K562 (cell line): ENCODE measurements around the gene TSSK6. TPM values are rescaled to one million over a fixed set of nuclear protein-coding genes. Genes with fewer than 3 reads are reported as not detected.
A peak's percentile ranks its signal among the peaks of the same experiment; 100 is the strongest.

Experiments used
- BRD4 ChIP-seq: fragments of 200-600 bp; sonication (generic); IDR thresholded peaks from 2 replicates; pipeline ENCODE4 v1.6.1; 2017; ENCODE audit warnings: inconsistent platforms
- CBX2 ChIP-seq: fragments of 200-600 bp; sonication (generic); IDR thresholded peaks from one replicate; pipeline ENCODE4 v1.6.1; 2012; ENCODE audit warnings: mild to moderate bottlenecking, low read length, inconsistent platforms; ENCODE audit not compliant: insufficient read depth, poor library complexity, severe bottlenecking
- CEBPB ChIP-seq: fragments of 450-650 bp; IDR thresholded peaks from 2 replicates; pipeline ENCODE4 v1.6.1; 2016; ENCODE audit warnings: missing genetic modification characterization, missing compliant biosample characterization
- DDX20 ChIP-seq: fragments of 450-650 bp; IDR thresholded peaks from 2 replicates; pipeline ENCODE4 v1.6.1; 2016; ENCODE audit warnings: missing genetic modification characterization, low read depth, mild to moderate bottlenecking, missing compliant biosample characterization, moderate library complexity
- ETV5 ChIP-seq: sonication (generic); formaldehyde crosslinking; IDR thresholded peaks from 2 replicates; pipeline ENCODE4 v1.4.0; 2020; ENCODE audit warnings: low read depth, mild to moderate bottlenecking, missing genetic modification reagents
- IRF1 ChIP-seq: sonication (generic); formaldehyde crosslinking; IDR thresholded peaks from 2 replicates; pipeline ENCODE4 v1.8.0; 2022; ENCODE audit warnings: missing genetic modification reagents, mild to moderate bottlenecking, borderline replicate concordance
- JUN ChIP-seq, 2 experiments: sonication (generic) in 1 of 2; formaldehyde crosslinking in 1 of 2; IDR thresholded peaks; 2 replicates each; pipeline versions ENCODE4 v1.6.1 to v1.8.0; 2012 to 2022; ENCODE audit warnings: borderline replicate concordance in 2 of 2, mild to moderate bottlenecking in 2 of 2, improper control_type of control experiment in 1 of 2, low read depth in 1 of 2, low read length in 1 of 2, missing genetic modification reagents in 1 of 2
- MED1 ChIP-seq: sonication (generic); formaldehyde crosslinking; IDR thresholded peaks from 2 replicates; pipeline ENCODE4 v1.8.1; 2023; ENCODE audit warnings: missing genetic modification reagents, borderline replicate concordance
- NONO ChIP-seq, 2 experiments: fragments of 200-400 bp in 1 of 2; fragments of 450-650 bp in 1 of 2; formaldehyde crosslinking in 1 of 2; IDR thresholded peaks; 2 replicates each; pipeline ENCODE4 v1.6.1; 2017; ENCODE audit warnings: low read depth in 2 of 2, mild to moderate bottlenecking in 2 of 2, moderate library complexity in 2 of 2, low read length in 1 of 2
- POLR2A ChIP-seq: fragments of 450-650 bp; conservative IDR thresholded peaks from 2 replicates; pipeline ENCODE4 v1.6.1; 2016
- RBM25 ChIP-seq: fragments of 200-400 bp; formaldehyde crosslinking; IDR thresholded peaks from 2 replicates; pipeline ENCODE4 v1.6.1; 2018; ENCODE audit warnings: low read length, low read depth, moderate library complexity; ENCODE audit not compliant: severe bottlenecking
- SP1 ChIP-seq: sonication (generic); formaldehyde crosslinking; IDR thresholded peaks from 2 replicates; pipeline ENCODE4 v1.8.1; 2022; ENCODE audit warnings: mild to moderate bottlenecking, missing genetic modification reagents
- SRSF7 ChIP-seq: fragments of 200-400 bp; formaldehyde crosslinking; optimal IDR thresholded peaks from 2 replicates; pipeline ENCODE3; 2017; ENCODE audit warnings: mild to moderate bottlenecking, low read depth, low read length
- ZNF121 ChIP-seq: sonication (generic); formaldehyde crosslinking; conservative IDR thresholded peaks from 2 replicates; pipeline ENCODE4 v1.8.0; 2022; ENCODE audit warnings: missing genetic modification reagents
- ZNF165 ChIP-seq: fragments of 250-450 bp; sonication (Bioruptor Pico); IDR thresholded peaks from 2 replicates; pipeline ENCODE4 v1.4.0; 2020; ENCODE audit warnings: borderline replicate concordance
- ZNF445 ChIP-seq: fragments of 250-450 bp; sonication (Bioruptor Pico); IDR thresholded peaks from 2 replicates; pipeline ENCODE4 v1.4.0; 2020; ENCODE audit warnings: low read depth, mild to moderate bottlenecking, moderate library complexity
- ZNF449 ChIP-seq: fragments of 250-450 bp; sonication (Bioruptor Pico); IDR thresholded peaks from 2 replicates; pipeline ENCODE4 v1.8.0; 2022; ENCODE audit warnings: moderate library complexity, mild to moderate bottlenecking, inconsistent platforms
- ZNF76 ChIP-seq: fragments of 250-450 bp; sonication (Bioruptor Pico); IDR thresholded peaks from 2 replicates; pipeline ENCODE4 v1.4.0; 2020; ENCODE audit warnings: mild to moderate bottlenecking, moderate library complexity, borderline replicate concordance
- ZSCAN29 ChIP-seq: fragments of 450-650 bp; IDR thresholded peaks from 2 replicates; pipeline ENCODE4 v1.6.1; 2017
- polyA plus RNA-seq, 8 experiments: library from polyadenylated mRNA; depleted of rRNA in 4 of 8; stranded (reverse) in 5 of 8; unstranded in 3 of 8; fragments of >200 nt; fragmentation: Nextera tagmentation in 2 of 8; fragmentation: Illumina TruSeq in 1 of 8; extraction: Ambion mirVana in 2 of 8; extraction: Trizol in 1 of 8; gene quantifications; 2 replicates each; pipeline versions ENCODE4 v1.2.1 to v1.2.3, GENCODE V29; 2011 to 2014; ENCODE audit warnings: inconsistent platforms in 1 of 8, missing spikeins in 1 of 8
- total RNA-seq, 7 experiments: library from RNA; depleted of rRNA in 6 of 7; stranded (reverse); fragments of >200 nt in 6 of 7; fragmentation: Illumina TruSeq in 2 of 7; extraction: Trizol in 2 of 7; gene quantifications; 2 replicates each; pipeline versions ENCODE4 v1.2.1 to v1.2.3, GENCODE V29; 2011 to 2021; ENCODE audit warnings: low replicate concordance in 1 of 7
- TF ChIP-seq, protein P1 (sequence below): sonication (generic); IDR thresholded peaks from 2 replicates; pipeline ENCODE4 v1.6.1; 2016
- TF ChIP-seq, protein P2 (sequence below): fragments of 450-650 bp; formaldehyde crosslinking; IDR thresholded peaks from 2 replicates; pipeline ENCODE4 v1.4.0; 2020; ENCODE audit warnings: mild to moderate bottlenecking, moderate library complexity
- TF ChIP-seq, protein P3 (sequence below): sonication (generic); formaldehyde crosslinking; IDR thresholded peaks from 2 replicates; pipeline ENCODE4 v1.8.1; 2023; ENCODE audit warnings: mild to moderate bottlenecking, missing genetic modification reagents

TSSK6 gene
- total and polyA plus RNA-seq, 9 of the 15 experiments (the other 6 are each of a cell fraction or from before 2014, with no cell fraction given) = 0.21 to 2.6 (median 1.5) TPM; not detected in 3

DNA sequence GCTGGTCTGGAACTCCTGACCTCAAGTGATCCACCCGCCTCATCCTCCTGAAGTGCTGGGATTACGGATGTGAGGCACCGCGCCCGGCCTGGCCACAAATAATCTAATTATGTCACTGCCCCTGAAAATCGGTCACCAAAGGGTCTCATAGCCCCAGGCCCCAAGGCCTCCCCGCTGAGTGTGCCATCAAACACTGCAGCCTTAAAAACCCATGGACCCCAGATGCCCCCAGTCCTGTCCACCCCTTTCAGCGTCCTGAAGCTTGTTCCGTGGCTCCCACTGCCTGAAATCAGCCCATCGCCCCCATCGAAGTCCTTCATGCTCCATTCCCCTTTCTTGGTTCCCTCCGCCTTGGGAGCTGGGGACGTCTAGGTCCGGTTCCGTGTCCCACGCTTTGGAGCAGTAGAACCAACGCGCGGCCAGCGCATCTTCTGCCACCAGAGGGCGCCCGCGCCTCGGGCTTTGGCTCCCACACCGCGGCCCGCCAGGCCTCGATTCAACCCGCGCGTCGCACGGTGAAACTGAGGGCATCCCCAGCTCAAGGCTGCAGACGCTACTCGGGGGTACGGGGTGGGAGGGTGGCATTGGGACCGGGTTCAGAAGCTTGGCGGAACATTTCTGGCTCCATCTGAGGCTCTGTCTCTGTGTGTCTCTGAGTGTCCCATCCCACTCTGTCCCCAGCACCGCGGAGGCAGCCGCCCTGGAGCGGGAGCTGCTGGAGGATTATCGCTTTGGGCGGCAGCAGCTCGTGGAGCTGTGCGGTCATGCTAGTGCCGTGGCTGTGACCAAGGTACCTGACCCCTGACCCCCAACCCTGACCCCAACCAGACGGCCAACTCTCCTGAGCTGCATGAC is 16.8 kb upstream of the TSSK6 start (continued):
- no peak for TF ChIP-seq ZNF449 (CRISPR knock-in tag)
- no peak for TF ChIP-seq ETV5 (CRISPR knock-in tag)
- no peak for TF ChIP-seq ZNF76 (CRISPR knock-in tag)
- no peak for TF ChIP-seq ZNF121 (CRISPR knock-in tag)
- no peak for TF ChIP-seq NONO (IDR thresholded peaks at IDR 0.05; ENCODE audit: low read depth in 2 of 2, low read length in 1 of 2)
- TF ChIP-seq ZNF165 (CRISPR knock-in tag) = no peak
- no peak for TF ChIP-seq IRF1 (CRISPR knock-in tag)
- no peak for TF ChIP-seq JUN (IDR thresholded peaks at IDR 0.05; ENCODE audit: borderline replicate concordance, low read depth, low read length)
- TF ChIP-seq JUN (CRISPR knock-in tag; IDR thresholded peaks at IDR 0.05; ENCODE audit: borderline replicate concordance) = no peak
- TF ChIP-seq ZSCAN29 = no peak
- no peak for TF ChIP-seq BRD4
- TF ChIP-seq CEBPB = no peak
- TF ChIP-seq ZNF445 = no peak
- TF ChIP-seq CBX2 = no peak
- TF ChIP-seq, protein P1, sequence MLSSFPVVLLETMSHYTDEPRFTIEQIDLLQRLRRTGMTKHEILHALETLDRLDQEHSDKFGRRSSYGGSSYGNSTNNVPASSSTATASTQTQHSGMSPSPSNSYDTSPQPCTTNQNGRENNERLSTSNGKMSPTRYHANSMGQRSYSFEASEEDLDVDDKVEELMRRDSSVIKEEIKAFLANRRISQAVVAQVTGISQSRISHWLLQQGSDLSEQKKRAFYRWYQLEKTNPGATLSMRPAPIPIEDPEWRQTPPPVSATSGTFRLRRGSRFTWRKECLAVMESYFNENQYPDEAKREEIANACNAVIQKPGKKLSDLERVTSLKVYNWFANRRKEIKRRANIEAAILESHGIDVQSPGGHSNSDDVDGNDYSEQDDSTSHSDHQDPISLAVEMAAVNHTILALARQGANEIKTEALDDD = no peak
- TF ChIP-seq, protein P2, sequence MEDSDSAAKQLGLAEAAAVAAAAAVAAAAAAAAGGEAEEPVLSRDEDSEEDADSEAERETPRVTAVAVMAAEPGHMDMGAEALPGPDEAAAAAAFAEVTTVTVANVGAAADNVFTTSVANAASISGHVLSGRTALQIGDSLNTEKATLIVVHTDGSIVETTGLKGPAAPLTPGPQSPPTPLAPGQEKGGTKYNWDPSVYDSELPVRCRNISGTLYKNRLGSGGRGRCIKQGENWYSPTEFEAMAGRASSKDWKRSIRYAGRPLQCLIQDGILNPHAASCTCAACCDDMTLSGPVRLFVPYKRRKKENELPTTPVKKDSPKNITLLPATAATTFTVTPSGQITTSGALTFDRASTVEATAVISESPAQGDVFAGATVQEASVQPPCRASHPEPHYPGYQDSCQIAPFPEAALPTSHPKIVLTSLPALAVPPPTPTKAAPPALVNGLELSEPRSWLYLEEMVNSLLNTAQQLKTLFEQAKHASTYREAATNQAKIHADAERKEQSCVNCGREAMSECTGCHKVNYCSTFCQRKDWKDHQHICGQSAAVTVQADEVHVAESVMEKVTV = peak; percentile 62
- TF ChIP-seq DDX20 = no peak
- no peak for TF ChIP-seq MED1 (CRISPR knock-in tag)
- no peak for TF ChIP-seq SRSF7
- peak; percentile 36; the same call in 1 of the 2 replicates for TF ChIP-seq SP1 (CRISPR knock-in tag)
- TF ChIP-seq POLR2A = 0 out of 2 replicates have a peak, but pooled peaks have one; percentile 33
- TF ChIP-seq RBM25 = no peak
- TF ChIP-seq, protein P3, sequence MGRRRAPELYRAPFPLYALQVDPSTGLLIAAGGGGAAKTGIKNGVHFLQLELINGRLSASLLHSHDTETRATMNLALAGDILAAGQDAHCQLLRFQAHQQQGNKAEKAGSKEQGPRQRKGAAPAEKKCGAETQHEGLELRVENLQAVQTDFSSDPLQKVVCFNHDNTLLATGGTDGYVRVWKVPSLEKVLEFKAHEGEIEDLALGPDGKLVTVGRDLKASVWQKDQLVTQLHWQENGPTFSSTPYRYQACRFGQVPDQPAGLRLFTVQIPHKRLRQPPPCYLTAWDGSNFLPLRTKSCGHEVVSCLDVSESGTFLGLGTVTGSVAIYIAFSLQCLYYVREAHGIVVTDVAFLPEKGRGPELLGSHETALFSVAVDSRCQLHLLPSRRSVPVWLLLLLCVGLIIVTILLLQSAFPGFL = no peak
